ELF-1 (cell line): ENCODE measurements around the gene ZBTB40.

ENCODE experiments used
- DNase-seq: peaks from one replicate; pipeline ENCODE4 v3.0.0-alpha.2; 2016; ENCODE audit warnings: low read depth, low spot score

ZBTB40 gene

GRCh38 chr1:22556391-22557104 is 104.9 kb downstream of the ZBTB40 start:
- peak; percentile 64 for DNase-seq

DNA sequence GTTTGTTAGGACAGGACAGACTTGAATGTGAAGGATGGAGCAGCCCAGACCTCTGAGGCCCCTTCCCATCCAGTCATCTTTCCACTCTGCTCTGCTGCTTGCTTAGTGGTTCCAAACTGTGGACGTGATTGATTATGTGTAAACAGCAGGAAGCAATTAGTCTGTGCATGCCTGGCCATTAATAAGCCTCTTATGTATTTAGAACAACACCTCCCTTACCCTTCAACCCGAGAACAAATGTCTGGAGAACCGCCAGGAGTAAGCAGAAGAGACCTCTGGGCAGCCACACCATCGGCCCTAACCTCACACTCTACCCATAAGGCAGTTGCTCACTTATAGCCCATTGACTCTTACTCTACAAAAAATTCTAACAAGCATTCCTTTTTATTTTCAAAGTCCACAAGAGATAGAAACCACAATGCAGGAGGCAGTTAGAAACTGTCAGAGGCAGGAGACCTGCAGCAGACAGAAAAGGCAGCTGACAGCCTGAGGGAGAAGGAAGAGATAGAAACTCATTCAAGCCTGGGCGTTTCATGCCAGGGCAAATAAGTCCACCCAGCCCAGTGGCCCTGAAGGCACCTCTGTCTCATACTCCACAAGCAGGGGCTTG is 105.8 kb downstream of the ZBTB40 start:
- DNase-seq, result no peak

- no peak for DNase-seq
These were observed 111.2 kb downstream of the ZBTB40 start, which contains the start of gene EPHA8 for GRCh38 chr1:22562584-22563583. Gene EPHA8 (plus strand): TSS chr1:22563489. CDS start chr1:22563636, 147 bp downstream.

- DNase-seq, result no peak
These were observed 112.3 kb downstream of the ZBTB40 start for GRCh38 chr1:22563671-22564602.

- DNase-seq, result no peak
These were observed 114.5 kb downstream of the ZBTB40 start for GRCh38 chr1:22566161-22566560.

DNA sequence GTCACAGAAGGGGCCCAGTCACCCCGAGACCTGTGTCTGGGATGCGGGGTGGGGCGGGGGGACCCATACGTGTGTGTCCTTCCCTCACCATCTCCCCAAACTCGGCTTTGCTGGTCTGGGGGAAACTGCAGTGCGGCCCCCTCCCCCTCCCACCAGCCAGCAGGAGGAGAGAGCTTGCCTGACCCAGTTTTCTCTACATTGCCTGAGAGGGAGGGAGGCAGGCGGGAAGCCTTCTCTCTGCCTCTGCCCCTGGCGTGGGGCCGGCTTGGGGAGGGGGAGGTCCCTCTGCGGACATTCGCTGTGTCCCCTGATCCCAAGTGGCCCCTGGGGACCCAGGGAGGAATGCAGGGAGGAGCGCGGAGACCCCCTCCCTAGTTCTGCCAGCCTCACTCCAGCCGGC is 115.5 kb downstream of the ZBTB40 start:
- no peak for DNase-seq

DNA sequence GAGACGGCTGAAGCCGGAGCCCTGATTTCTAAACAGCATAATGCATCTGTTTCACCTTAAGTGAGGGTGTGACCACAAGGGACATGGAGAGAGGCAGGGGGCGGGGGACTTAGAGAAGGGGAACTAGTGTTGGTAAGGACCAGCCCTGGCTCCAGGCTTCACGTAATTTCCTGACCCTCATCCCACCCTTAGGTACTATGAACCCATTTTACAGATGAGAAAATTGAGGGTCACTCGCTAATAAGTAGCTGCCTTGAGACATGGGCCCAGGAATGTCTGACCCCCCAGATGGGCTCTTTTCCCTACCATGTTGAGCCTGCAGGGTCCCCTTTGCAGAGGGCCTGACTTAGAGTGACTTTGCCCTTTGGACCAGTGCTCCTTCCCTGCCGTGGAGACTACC is 116.3 kb downstream of the ZBTB40 start:
- DNase-seq, result no peak

DNA sequence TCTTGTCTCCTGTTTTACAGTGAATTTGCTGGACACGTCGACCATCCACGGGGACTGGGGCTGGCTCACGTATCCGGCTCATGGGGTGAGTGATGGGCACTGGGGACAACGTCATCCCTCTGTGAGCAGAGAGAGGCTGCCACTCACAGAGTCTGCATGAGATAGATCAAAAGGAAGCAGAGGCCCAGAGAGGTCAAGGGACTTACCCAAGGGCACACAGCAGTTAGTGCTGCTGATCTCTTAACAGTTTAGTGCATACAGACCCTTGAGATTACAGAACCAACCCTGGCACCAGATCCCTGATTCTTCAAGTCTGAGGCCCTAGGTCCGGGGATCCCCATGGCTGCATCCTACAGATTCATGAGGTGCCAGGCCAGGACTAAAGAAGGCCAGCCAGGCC is 117.6 kb downstream of the ZBTB40 start:
- DNase-seq, result no peak

GRCh38 chr1:22570140-22570909 is 118.7 kb downstream of the ZBTB40 start:
- no peak for DNase-seq

- no peak for DNase-seq
These were observed 121.2 kb downstream of the ZBTB40 start for GRCh38 chr1:22572818-22573217.

GRCh38 chr1:22573237-22573636 is 121.6 kb downstream of the ZBTB40 start:
- no peak for DNase-seq

DNA sequence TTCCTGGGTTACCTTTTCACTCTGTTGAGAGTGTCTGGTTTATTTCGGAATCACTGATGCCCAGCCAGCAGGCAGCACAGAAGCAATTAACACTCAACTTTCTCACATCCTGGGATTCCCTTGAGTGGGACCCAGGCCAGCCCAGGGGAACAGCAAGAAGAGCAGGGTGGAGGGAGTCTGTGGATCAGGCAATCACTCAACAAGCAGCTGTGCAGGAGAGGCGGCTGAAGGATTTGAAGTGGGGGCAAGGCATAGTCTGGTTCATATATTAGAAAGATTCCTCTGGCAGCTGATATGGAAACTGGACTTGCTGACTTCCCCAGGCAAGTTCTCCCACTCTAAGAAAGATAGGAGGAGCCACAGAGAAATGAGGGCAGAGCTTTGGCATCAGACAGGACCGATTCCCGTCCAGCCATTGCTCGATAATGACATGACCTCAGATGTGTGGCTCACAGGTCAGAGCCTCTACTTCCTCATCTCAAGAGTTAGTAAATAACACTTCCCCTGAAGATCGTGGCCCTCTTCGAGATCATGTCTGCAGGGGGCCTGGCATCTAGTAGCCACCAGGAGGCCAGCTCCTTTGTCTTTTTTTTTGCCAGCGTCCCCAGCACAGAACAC is 124.0 kb downstream of the ZBTB40 start:
- no peak for DNase-seq

DNA sequence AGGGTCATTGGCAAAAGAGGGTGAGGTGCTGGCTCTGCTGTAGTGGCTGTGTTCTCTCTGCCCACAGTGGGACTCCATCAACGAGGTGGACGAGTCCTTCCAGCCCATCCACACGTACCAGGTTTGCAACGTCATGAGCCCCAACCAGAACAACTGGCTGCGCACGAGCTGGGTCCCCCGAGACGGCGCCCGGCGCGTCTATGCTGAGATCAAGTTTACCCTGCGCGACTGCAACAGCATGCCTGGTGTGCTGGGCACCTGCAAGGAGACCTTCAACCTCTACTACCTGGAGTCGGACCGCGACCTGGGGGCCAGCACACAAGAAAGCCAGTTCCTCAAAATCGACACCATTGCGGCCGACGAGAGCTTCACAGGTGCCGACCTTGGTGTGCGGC is 124.5 kb downstream of the ZBTB40 start:
- DNase-seq, result no peak

DNA sequence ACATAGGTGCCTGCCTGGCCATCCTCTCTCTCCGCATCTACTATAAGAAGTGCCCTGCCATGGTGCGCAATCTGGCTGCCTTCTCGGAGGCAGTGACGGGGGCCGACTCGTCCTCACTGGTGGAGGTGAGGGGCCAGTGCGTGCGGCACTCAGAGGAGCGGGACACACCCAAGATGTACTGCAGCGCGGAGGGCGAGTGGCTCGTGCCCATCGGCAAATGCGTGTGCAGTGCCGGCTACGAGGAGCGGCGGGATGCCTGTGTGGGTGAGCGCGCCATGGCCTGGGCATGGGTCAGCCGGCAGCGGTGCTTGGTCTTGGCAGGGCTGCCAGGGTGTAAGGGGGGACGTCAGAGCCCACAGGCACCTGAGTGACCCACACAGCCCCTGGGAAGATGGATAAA is 125.0 kb downstream of the ZBTB40 start:
- DNase-seq, result no peak

- DNase-seq, result no peak
These were observed 127.2 kb downstream of the ZBTB40 start for GRCh38 chr1:22578732-22579361.

DNA sequence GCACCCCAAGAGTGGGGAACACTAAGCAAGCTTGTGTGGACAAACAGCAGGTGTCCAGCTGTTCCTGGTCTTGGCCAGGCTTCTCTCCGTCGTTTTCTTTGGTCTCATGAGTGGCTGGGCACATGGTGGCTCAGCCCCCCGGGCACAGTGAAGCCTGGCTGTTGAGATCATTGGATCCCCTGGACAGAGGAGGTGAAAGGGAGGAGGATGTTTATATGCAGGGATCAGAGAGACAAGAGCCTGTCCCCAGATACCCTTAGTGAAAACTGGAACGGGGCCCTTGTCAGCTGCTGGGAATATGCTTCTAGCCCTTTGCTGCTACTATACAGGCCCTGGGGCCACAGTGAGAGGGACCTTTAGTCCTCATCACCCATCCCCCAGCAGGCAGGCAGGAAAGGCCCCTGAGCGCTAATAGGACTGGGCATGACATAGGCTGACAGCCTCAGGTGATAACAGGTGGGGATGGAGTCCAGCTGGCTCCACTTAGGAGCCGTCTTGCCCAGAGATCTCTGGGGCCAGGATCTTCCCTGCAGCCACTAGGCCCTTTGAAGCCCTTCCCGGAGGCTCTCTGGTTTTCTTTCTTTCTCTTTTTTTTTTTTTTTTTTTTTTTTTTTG is 128.0 kb downstream of the ZBTB40 start:
- no peak for DNase-seq
